ENCODE data around the gene ATP6V1G1.

The ATP6V1G1 gene

DNA sequence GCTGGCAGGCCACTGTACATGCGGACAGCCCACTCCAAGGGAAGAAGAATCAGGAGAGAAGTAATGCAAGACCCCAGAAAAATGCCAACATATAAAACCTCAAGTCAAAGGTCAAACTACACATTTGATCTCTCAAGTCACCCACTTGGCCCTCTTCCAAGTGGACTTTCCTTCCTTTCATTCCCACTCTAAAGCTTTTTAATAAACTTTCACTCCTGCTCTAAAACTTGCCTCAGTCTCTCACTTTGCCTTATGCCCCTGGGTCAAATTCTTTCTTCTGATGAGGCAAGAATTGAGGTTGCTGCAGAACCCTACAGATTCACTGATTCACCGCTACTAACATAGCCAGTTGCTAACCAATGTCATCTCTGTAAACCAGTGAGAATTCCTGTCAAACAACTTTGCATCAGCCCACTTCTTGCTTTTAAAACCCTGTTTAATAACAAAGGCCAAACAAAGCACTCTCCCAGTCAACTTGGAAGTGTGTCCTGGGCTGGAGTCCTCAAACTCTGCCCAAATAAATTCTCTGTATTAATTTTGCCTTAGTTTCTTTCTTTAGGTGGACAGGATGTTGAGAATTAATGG, 6.9 kb upstream of the ATP6V1G1 start:
- TF ChIP-seq, protein P1, sequence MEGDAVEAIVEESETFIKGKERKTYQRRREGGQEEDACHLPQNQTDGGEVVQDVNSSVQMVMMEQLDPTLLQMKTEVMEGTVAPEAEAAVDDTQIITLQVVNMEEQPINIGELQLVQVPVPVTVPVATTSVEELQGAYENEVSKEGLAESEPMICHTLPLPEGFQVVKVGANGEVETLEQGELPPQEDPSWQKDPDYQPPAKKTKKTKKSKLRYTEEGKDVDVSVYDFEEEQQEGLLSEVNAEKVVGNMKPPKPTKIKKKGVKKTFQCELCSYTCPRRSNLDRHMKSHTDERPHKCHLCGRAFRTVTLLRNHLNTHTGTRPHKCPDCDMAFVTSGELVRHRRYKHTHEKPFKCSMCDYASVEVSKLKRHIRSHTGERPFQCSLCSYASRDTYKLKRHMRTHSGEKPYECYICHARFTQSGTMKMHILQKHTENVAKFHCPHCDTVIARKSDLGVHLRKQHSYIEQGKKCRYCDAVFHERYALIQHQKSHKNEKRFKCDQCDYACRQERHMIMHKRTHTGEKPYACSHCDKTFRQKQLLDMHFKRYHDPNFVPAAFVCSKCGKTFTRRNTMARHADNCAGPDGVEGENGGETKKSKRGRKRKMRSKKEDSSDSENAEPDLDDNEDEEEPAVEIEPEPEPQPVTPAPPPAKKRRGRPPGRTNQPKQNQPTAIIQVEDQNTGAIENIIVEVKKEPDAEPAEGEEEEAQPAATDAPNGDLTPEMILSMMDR (IDR thresholded peaks at IDR 0.05; ENCODE audit: low read length, missing control alignments): no peak
- no peak overlapping the region for H3K4me3 ChIP-seq (replicated peaks; ENCODE audit: low read depth, low read length)
- no peak for DNase-seq (ENCODE audit: low read depth)

DNA sequence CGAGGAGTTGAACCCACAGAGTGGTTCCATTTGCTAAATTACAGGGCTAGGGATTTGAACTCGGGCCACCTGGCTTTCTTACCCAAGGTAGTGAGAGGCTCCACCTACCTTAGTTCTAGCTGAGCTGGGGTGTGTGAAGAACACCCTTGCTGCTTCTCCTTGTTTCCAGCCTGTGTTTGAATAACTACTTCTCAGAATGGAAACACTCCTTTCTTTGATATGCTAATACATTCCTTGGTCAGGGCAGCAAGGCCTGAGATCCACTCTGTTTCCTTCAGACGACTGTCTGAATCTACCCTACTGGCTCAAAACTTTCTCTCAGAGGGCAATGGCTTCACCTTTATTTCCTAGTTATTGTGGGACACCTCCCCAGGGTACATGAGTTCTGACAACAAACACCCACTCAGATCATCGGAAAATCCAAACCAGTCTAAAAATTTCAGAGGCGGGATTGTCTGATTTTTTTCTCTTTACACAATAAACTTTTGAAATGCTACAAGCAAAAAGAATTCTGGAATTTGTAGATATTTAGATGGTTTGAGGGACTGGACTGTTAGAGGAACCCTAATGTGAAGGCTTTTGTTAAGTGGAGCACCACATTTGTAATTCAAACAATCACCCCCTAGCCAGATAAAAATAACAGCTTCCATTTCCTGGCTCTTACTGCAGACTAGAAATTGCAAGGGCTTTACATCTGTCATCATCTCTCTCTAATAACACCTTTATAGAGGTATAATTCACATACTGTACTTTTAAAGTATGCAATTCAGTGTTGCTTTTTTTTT, 4.0 kb upstream of the ATP6V1G1 start:
- DNase-seq (ENCODE audit: low read depth): no peak
- H3K4me3 ChIP-seq (replicated peaks; ENCODE audit: low read depth, low read length): no peak overlapping the region
- TF ChIP-seq, protein P1 (IDR thresholded peaks at IDR 0.05; ENCODE audit: low read length, missing control alignments): no peak

DNA sequence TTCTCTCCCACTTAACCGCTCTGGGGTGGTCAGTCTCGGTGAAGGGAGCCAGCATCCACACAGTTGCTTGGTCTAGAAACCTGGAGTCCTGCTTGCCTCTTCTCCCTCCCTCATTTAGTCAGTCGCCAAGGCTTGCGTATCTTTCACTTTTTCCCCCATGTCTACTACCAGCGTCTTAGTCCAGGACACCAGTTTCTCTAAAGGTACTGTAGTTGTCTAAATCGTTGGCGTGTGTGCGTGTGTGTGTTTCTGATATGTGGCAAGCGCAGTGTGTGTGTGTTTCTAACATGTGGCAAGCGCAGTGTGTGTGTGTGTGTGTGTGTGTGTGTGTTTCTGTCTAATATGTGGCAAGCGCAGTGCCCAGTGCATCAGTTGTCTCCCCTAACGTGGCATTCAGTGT, 641 bp downstream of the ATP6V1G1 start:
- peak overlapping the region; percentile 86 for H3K4me3 ChIP-seq (replicated peaks; ENCODE audit: low read depth, low read length)
- TF ChIP-seq, protein P1 (IDR thresholded peaks at IDR 0.05; ENCODE audit: low read length, missing control alignments): no peak
- DNase-seq (ENCODE audit: low read depth): peak; percentile 62

DNA sequence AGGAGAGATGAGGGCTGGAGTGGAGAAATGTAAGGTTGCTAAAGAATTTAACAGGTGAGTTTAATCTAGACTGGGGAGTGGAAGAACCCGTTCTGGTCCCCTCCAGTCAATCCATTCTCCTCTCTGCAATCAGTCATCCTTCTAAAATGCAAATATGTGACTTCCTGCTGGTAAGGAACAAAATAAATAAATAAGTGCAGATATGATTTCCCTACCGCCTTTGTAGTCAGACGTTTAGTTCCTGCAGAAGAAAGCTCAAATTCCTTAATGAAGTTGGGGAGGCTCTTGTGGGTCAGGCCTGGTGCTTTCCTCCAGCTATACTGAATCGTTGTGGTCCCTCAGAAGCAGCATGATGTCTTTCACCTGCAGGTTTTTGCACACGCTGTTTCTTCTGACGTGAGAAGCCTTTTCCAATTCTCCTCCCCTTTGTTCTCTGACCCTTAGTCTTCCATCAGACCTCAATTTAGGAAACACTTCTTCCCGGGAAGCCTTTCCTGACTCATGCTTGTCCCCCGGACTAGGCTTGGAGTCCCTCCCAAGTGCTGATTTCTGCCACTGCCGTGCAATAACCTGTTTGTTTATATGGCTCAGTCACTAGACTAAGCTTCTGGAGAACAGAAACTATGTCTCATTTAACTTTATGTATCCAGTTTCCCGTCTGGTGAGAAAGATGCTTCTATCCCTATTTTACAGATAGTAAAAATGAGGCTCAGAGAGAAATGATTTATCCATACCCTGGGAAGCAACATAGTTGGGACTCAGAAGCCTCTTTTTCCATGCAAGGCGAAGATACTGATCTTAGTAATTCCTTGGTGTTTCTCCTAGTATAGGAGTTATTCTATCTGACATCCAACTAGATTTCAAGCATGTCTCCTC, 1.3 kb downstream of the ATP6V1G1 start:
- TF ChIP-seq, protein P1 (IDR thresholded peaks at IDR 0.05; ENCODE audit: low read length, missing control alignments): no peak
- peak; percentile 43 for DNase-seq (ENCODE audit: low read depth)
- H3K4me3 ChIP-seq (replicated peaks; ENCODE audit: low read depth, low read length): peak overlapping the region; percentile 86

DNA sequence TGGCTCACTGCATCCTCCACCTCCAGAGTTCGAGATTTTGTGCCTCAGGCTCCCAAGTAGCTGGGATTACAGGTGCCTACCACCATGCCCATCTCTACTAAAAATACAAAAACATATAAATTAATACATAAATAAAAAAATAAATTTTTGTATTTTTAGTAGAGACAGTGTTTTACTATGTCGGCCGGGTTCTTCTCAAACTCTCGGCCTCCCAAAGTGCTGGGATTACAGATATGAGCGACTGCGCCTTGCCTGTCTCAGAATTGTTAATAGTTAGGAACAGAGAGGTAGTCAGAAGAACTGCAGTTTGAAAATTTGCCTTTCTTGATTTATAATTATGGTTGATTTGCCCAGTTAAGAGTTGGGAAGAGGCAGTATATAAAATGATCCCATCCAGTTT, 2.8 kb downstream of the ATP6V1G1 start:
- TF ChIP-seq, protein P1 (IDR thresholded peaks at IDR 0.05; ENCODE audit: low read length, missing control alignments): no peak
- no peak for DNase-seq (ENCODE audit: low read depth)
- H3K4me3 ChIP-seq (replicated peaks; ENCODE audit: low read depth, low read length): no peak overlapping the region

DNA sequence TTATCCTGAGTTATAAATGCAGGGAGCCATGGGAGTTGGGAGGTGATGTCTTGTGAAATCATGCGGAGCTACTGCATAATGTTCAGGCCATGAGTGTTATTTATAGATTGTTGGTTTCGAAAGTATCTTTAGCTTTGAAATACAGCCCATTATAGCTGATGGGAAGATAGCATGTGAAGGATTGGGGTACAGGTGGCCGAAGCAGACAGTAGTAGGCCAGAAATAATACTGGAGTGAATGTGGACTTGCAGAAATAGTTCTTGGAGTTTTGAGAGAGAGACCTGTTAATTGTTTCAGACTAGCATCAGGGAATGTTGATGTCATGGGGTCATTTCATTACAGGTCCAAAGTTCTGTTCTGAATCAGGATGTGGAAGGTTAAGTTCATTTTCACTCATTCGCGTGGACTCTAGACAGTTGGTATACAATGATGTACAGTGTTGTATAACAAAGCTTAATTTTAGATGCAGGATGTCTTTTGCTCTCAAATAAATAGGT, 3.8 kb downstream of the ATP6V1G1 start:
- H3K4me3 ChIP-seq (replicated peaks; ENCODE audit: low read depth, low read length): no peak overlapping the region
- DNase-seq (ENCODE audit: low read depth): peak; percentile 31
- TF ChIP-seq, protein P1 (IDR thresholded peaks at IDR 0.05; ENCODE audit: low read length, missing control alignments): no peak
